Measurements from ENCODE around the gene MCRS1.

- no peak for TF ChIP-seq POLR2AphosphoS5 (IDR thresholded peaks at IDR 0.05; ENCODE audit: low read depth, low read length)
- no peak for TF ChIP-seq TAF1 (IDR thresholded peaks at IDR 0.05; ENCODE audit: borderline replicate concordance, low read depth, low read length)
- no peak for TF ChIP-seq POLR2A (IDR thresholded peaks at IDR 0.05; ENCODE audit: low read depth, low read length)
Measured at GRCh38 chr12:49558526-49558925, 9.4 kb downstream of the MCRS1 start.

Data from GM12892 (cell line).